ENCODE results near the gene CUL1. TPM values are rescaled to one million over a fixed set of nuclear protein-coding genes. Genes with fewer than 3 reads are reported as not detected.

Gene CUL1
- total RNA-seq, 2 experiments from 2014 or later, result 40.5 to 56.6 TPM

GRCh38 chr7:148835854-148836253 lies 137.2 kb downstream of the CUL1 start:
- no peak for TF ChIP-seq EZH2phosphoT487 (IDR thresholded peaks at IDR 0.05; ENCODE audit: borderline replicate concordance, low read depth, low read length)
- no peak for TF ChIP-seq CTCF (conservative IDR thresholded peaks at IDR 0.05; ENCODE audit: low read length)

GRCh38 chr7:148838905-148839304 lies 140.2 kb downstream of the CUL1 start:
- ChIA-PET POLR2A (no interaction called here), CTCF (ENCODE audit: unreplicated experiment) (no interaction called here)
- intact Hi-C loops (cut with micrococcal nuclease; ENCODE audit: unreplicated experiment), result no loop called here

More at GRCh38 chr7:148835854-148836253, 137.2 kb downstream of the CUL1 start:
- CTCF ChIA-PET (ENCODE audit: unreplicated experiment), result no interaction called here
- intact Hi-C loops (cut with micrococcal nuclease; ENCODE audit: unreplicated experiment), result no loop called here
- Histone ChIP-seq H3K9me2 (ENCODE audit: insufficient read depth, low read length) (no peaks in the 10 kb centered on the region), H3K4me2 (ENCODE audit: low read length) (no peak overlapping the region), H4K20me1 (ENCODE audit: insufficient read depth, low read length) (0 out of 2 replicates have a peak, but pooled peaks cover 8% of the 10 kb centered on the region), H2AFZ (ENCODE audit: low read length) (no peak overlapping the region), H3K4me1 (ENCODE audit: insufficient read depth, low read length, poor library complexity, severe bottlenecking) (no peaks in the 10 kb centered on the region), H3K36me3 (ENCODE audit: insufficient read depth, low read length) (peaks cover 91% of the 10 kb centered on the region), H3K27ac (ENCODE audit: low read depth, low read length, poor library complexity, severe bottlenecking) (no peak overlapping the region), H3K79me2 (ENCODE audit: insufficient read depth, low read depth, low read length) (peaks cover 68% of the 10 kb centered on the region; the same call in 1 of the 2 replicates), H3K9me3 (ENCODE audit: low read length) (no peaks in the 10 kb centered on the region), H3K4me3 (ENCODE audit: low read depth, low read length, poor library complexity, severe bottlenecking) (no peak overlapping the region)
- POLR2A ChIA-PET, result interaction anchor here (0.6 to 2.1 kb wide), 3 partner anchors 13 to 244 kb away, joined by 3 to 7 read pairs (median 4); no protein-coding TSS in a partner anchor
- no peak for DNase-seq (ENCODE audit: low spot score)
- BruUV-seq (replicated peaks), result no TSS peak

More at GRCh38 chr7:148838905-148839304, 140.2 kb downstream of the CUL1 start:
- H3K27ac ChIP-seq (ENCODE audit: low read depth, low read length, poor library complexity, severe bottlenecking), result no peak overlapping the region
- H3K4me2 ChIP-seq (ENCODE audit: low read length), result no peak overlapping the region
- peaks cover 59% of the 10 kb centered on the region; the same call in 1 of the 2 replicates for H3K79me2 ChIP-seq (ENCODE audit: insufficient read depth, low read depth, low read length)
- no peaks in the 10 kb centered on the region for H3K9me3 ChIP-seq (ENCODE audit: low read length)
- peaks cover 15% of the 10 kb centered on the region; the same call in 1 of the 2 replicates for H4K20me1 ChIP-seq (ENCODE audit: insufficient read depth, low read length)
- no peak overlapping the region for H2AFZ ChIP-seq (ENCODE audit: low read length)
- H3K36me3 ChIP-seq (ENCODE audit: insufficient read depth, low read length), result peaks cover 86% of the 10 kb centered on the region
- H3K4me3 ChIP-seq (ENCODE audit: low read depth, low read length, poor library complexity, severe bottlenecking), result no peak overlapping the region
- H3K4me1 ChIP-seq (ENCODE audit: insufficient read depth, low read length, poor library complexity, severe bottlenecking), result no peaks in the 10 kb centered on the region
- no peak for DNase-seq (ENCODE audit: low spot score)
- BruUV-seq (replicated peaks), result no TSS peak
- no peak for TF ChIP-seq CTCF (conservative IDR thresholded peaks at IDR 0.05; ENCODE audit: low read length)
- TF ChIP-seq EZH2phosphoT487 (IDR thresholded peaks at IDR 0.05; ENCODE audit: borderline replicate concordance, low read depth, low read length), result no peak
- no peaks in the 10 kb centered on the region for H3K9me2 ChIP-seq (ENCODE audit: insufficient read depth, low read length)

All from OCI-LY7 (cell line).